GM06990 (cell line): ENCODE data around the gene COL23A1.

Experiments
- DNase-seq: peaks from one replicate; pipeline ENCODE4 v3.0.0-alpha.2; 2011; ENCODE audit not compliant: insufficient read length; ENCODE audit errors: extremely low read depth
- H3K27me3 ChIP-seq: replicated peaks from 2 replicates; pipeline ENCODE4 v1.6.0; 2011; ENCODE audit warnings: low read length; ENCODE audit not compliant: control insufficient read depth, insufficient read depth
- H3K36me3 ChIP-seq: 2 replicates; pipeline ENCODE4 v1.5.1; 2011; ENCODE audit warnings: low read length; ENCODE audit not compliant: control insufficient read depth, insufficient read depth
- H3K4me3 ChIP-seq: replicated peaks from 2 replicates; pipeline ENCODE4 v1.5.1; 2011; ENCODE audit warnings: low read depth, mild to moderate bottlenecking, control low read depth, low read length
- TF ChIP-seq, protein P1 (sequence below): IDR thresholded peaks from 2 replicates; pipeline ENCODE4 v1.5.1; 2011; ENCODE audit warnings: low read length, control low read depth, mild to moderate bottlenecking, inconsistent platforms; ENCODE audit not compliant: insufficient read depth, poor library complexity, severe bottlenecking

The COL23A1 gene

DNA sequence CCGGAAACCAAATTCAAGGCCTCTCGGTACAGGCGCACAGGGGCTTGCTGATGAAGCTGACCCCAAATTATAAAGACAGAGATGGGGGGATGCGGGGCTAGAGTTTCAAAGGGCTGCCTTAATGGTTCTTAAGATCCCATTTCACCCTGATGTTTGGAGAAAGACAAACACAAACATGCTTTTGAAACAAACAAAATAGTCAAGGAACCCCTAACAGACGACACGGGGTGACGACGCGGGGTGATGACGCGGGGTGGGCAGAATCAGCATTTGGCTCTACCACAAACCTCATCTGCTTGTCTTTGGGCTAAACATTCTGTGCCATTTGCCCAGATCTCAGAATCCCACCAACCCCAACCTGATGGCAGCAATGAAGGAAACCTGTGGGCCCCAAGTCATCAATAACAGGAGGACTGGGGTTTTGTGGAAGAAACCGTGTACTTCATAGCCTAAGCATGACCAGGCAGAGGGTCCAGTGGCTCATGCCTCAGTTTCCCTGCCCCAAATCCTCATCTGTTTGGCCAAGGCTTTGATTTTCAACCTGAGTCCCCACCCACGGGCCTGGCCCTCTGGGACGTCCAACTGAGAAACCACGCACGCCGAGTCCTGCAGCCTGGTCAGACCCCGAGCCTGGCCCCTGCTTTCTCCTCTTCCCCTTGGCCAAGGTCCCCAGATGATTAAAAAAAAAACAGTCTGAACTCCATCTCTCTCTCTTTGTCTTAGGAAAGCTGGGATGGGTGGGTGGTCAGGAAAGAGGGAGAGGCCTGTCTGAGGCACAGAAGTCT is 148.5 kb downstream of the COL23A1 start:
- DNase-seq, result no peak
- Histone ChIP-seq H3K27me3 (no peaks in the 10 kb centered on the region), H3K4me3 (no peak overlapping the region), H3K36me3 (no peaks in the 10 kb centered on the region)
- TF ChIP-seq, protein P1, sequence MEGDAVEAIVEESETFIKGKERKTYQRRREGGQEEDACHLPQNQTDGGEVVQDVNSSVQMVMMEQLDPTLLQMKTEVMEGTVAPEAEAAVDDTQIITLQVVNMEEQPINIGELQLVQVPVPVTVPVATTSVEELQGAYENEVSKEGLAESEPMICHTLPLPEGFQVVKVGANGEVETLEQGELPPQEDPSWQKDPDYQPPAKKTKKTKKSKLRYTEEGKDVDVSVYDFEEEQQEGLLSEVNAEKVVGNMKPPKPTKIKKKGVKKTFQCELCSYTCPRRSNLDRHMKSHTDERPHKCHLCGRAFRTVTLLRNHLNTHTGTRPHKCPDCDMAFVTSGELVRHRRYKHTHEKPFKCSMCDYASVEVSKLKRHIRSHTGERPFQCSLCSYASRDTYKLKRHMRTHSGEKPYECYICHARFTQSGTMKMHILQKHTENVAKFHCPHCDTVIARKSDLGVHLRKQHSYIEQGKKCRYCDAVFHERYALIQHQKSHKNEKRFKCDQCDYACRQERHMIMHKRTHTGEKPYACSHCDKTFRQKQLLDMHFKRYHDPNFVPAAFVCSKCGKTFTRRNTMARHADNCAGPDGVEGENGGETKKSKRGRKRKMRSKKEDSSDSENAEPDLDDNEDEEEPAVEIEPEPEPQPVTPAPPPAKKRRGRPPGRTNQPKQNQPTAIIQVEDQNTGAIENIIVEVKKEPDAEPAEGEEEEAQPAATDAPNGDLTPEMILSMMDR, result no peak

- no peaks in the 10 kb centered on the region for H3K27me3 ChIP-seq
- TF ChIP-seq, protein P1, result no peak
- H3K36me3 ChIP-seq, result no peaks in the 10 kb centered on the region
- H3K4me3 ChIP-seq, result no peak overlapping the region
- no peak for DNase-seq
Measured at GRCh38 chr5:178440181-178440580, 150.0 kb downstream of the COL23A1 start.

- H3K27me3 ChIP-seq, result no peaks in the 10 kb centered on the region
- no peak overlapping the region for H3K4me3 ChIP-seq
- TF ChIP-seq, protein P1, result no peak
- DNase-seq, result no peak
- H3K36me3 ChIP-seq, result no peaks in the 10 kb centered on the region
Measured at GRCh38 chr5:178439493-178440180, 150.6 kb downstream of the COL23A1 start.

DNA sequence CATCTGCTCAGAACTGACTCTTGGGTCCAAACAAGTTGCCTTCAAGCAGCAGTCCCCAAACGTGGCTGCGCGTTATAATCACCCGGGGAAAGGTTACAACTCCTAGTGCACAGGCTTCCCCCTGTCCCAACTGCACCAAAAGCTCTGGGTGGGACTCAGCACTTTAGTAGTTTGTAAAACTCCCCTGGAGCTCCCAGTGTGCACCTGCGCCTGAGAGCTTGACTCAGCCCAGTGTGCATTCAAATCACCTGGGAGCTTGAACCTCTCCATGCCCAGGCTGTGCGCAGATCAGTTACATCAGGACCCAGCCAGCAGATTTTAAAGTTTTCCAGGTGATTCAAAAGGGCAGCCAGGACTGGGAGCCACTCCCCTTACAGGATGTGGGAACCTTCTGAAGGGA is 151.4 kb downstream of the COL23A1 start:
- DNase-seq, result no peak
- Histone ChIP-seq H3K4me3 (no peak overlapping the region), H3K27me3 (no peaks in the 10 kb centered on the region), H3K36me3 (no peaks in the 10 kb centered on the region)
- TF ChIP-seq, protein P1, result no peak

GRCh38 chr5:178437386-178438075 is 152.7 kb downstream of the COL23A1 start:
- H3K36me3 ChIP-seq, result no peaks in the 10 kb centered on the region
- H3K4me3 ChIP-seq, result no peak overlapping the region
- no peak for DNase-seq
- TF ChIP-seq, protein P1, result no peak
- no peaks in the 10 kb centered on the region for H3K27me3 ChIP-seq
